C4-2B (cell line): ENCODE results near the gene SLX1A.
"Not testable (repeated sequence)": the region's sequence is repeated elsewhere in the genome, so short reads cannot be mapped to it uniquely, and the experiment has no call there.

ENCODE experiments used
- H3K27ac ChIP-seq: fragments of 450-650 bp; 2 replicates; pipeline ENCODE4 v1.5.1; 2017
- CTCF ChIP-seq: fragments of 450-650 bp; conservative IDR thresholded peaks from 2 replicates; pipeline ENCODE4 v1.5.1; 2017; ENCODE audit warnings: mild to moderate bottlenecking
- ZFX ChIP-seq: fragments of 450-650 bp; IDR thresholded peaks from 2 replicates; pipeline ENCODE4 v1.6.1; 2017

The SLX1A gene

GRCh38 chr16:30193615-30194014 is at the start of gene SLX1A, which contains the start of gene BOLA2B:
Gene SLX1A (plus strand): TSS chr16:30193875. CDS start chr16:30194085, 210 bp downstream.
Gene BOLA2B (minus strand): TSS chr16:30193666. CDS start chr16:30193595, 71 bp downstream.
- H3K27ac ChIP-seq = not testable (repeated sequence)

GRCh38 chr16:30144017-30144416 is 49.7 kb upstream of the SLX1A start:
- TF ChIP-seq CTCF (no peak), ZFX (no peak)
- no peak overlapping the region for H3K27ac ChIP-seq

GRCh38 chr16:30144917-30145316 is 48.8 kb upstream of the SLX1A start:
- no peak overlapping the region for H3K27ac ChIP-seq
- TF ChIP-seq ZFX = no peak
- TF ChIP-seq CTCF = no peak

GRCh38 chr16:30145657-30146056 is 48.0 kb upstream of the SLX1A start:
- TF ChIP-seq CTCF (no peak), ZFX (no peak)
- H3K27ac ChIP-seq = no peak overlapping the region

GRCh38 chr16:30147843-30148510 is 45.7 kb upstream of the SLX1A start:
- TF ChIP-seq CTCF (no peak), ZFX (no peak)

GRCh38 chr16:30149250-30149930 is 44.3 kb upstream of the SLX1A start:
- no peak for TF ChIP-seq CTCF
- TF ChIP-seq ZFX = no peak
- H3K27ac ChIP-seq = no peak overlapping the region

More at GRCh38 chr16:30147843-30148510, 45.7 kb upstream of the SLX1A start:
- no peak overlapping the region for H3K27ac ChIP-seq

- H3K27ac ChIP-seq = no peak overlapping the region
Measured at GRCh38 chr16:30151091-30151490, 42.6 kb upstream of the SLX1A start.

More at GRCh38 chr16:30151091-30151490, 42.6 kb upstream of the SLX1A start:
- TF ChIP-seq CTCF (no peak), ZFX (no peak)
